GM19455 (cell line): ENCODE data around the gene NEURL1.

Experiments used
- ATAC-seq: cut with Tn5 transposase; IDR thresholded peaks from one replicate; pipeline ENCODE4 v1.9.1; 2021; ENCODE audit not compliant: unreplicated experiment

NEURL1 gene

DNA sequence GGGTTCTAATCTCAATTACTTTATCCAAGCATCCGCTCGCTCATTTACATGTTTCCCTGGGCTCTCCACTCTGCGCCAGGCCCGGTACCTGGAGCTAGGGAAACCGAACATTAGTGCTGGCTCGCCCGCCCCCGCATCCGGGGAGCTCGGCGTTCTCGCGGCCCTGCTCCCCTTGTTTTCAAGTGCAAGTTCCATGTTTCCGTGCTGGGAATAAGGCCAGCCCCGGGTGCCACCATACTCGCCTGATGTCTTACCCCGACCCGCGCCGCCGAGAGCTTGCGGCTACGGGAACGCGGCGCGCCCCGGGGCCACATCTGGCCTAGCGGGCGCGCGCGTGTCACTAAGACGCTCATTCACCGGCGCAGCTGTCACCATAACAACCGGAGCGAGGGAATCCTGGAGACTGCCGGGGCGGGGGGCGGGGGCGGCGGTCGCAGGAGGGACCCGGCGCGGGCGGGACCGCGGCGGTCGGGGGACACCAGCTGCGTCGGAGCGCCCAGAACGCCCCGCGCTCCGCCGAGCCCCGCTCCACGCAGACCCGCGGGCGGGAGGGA lies at the start of gene NEURL1:
NEURL1 (plus strand) TSS at position 344 of the 554 bp plus-strand sequence. CDS start 683 bp downstream, outside the sequence.
- ATAC-seq = no peak

DNA sequence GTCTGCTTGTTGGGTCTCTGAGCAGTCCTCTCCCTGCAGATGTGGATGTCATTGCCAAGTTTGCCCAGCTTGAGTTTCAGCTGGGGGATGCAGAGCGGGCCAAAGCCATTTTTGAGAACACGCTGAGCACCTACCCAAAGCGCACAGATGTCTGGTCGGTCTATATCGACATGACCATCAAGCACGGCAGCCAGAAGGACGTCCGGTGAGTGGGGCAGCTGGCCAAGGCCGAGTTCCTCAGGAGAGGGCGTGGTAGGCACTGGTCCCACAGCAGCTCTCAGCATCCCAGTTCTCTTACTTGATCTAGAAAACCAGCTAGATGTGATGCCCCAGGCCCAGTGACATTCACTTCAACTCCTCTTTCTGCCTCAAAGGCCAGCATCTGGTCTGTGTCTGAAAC lies 49.0 kb upstream of the NEURL1 start:
- ATAC-seq = no peak

DNA sequence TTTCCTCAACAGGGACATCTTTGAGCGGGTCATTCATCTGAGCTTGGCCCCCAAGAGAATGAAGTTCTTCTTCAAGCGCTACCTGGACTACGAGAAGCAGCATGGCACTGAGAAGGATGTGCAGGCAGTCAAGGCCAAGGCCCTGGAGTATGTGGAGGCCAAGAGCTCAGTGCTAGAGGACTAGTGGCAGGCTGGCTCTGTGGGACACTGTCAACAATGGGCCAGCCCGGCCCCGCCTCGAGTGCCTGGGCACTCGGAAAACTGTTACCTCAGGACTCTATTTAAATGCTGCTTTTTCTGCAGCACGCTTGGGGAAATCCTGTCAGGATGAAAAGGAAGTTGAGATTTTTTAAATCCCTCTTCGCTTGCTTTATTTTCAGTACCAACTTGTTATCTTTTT lies 48.1 kb upstream of the NEURL1 start:
- ATAC-seq = no peak

DNA sequence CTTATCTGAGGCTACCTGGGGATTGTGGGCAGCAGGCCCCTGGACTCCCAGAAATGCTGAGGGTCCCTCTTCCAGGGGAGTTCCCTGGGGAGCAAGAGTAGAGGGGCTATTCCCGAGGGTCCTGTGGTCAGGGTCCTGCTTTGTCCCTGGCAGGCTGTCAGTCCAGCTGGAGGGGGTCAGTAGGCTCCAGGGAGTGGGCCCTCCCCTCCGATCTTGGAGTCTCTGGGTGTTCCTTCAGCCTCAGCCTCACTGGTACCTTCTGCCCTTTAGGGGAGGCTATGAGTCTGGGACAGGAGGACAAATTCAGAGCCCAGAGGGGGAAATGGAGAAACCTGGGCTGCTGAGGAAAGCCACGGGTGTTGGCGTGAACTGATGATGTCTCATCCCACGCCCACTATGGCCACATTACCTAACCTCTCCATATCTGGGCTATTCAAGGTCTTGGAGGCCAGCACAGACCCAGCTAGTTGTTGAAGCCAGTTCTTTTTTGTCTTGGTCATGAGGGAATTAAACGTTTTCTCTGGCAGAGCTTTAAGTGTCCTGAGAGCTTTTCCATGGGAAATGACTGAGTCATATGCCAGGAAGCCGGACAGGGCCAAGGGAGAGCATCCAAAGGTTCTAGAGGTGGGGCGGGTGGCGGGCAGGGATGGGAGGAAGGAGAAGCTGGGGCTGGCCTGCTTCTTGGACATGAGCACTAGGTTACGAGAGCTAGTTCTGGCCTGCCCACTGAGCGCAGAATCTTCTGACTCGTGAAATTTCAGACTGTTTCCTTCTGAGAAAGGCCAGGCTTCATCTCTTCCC lies 47.5 kb upstream of the NEURL1 start:
- no peak for ATAC-seq

- ATAC-seq = no peak
Observed at GRCh38 chr10:103447187-103447586, 46.3 kb upstream of the NEURL1 start.

DNA sequence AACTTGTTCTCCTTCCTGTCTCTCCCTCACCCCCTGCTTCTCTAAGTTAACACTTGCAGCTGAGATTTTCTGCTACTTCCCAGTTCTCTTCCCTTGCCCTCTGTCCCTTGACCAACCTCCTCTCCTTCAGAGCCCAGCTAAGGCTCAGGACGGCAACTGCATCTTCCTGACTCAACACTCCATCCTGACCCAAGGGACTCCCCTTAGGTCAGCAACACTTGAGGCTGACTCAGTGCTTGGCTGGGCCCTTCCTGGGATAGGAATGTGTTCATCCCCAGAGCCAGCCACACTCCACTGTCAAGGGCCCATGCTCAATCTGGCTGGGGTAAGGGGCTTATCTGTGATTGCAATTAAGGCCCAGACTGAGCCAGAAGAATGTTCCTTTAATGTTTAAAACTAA lies 44.8 kb upstream of the NEURL1 start:
- no peak for ATAC-seq

DNA sequence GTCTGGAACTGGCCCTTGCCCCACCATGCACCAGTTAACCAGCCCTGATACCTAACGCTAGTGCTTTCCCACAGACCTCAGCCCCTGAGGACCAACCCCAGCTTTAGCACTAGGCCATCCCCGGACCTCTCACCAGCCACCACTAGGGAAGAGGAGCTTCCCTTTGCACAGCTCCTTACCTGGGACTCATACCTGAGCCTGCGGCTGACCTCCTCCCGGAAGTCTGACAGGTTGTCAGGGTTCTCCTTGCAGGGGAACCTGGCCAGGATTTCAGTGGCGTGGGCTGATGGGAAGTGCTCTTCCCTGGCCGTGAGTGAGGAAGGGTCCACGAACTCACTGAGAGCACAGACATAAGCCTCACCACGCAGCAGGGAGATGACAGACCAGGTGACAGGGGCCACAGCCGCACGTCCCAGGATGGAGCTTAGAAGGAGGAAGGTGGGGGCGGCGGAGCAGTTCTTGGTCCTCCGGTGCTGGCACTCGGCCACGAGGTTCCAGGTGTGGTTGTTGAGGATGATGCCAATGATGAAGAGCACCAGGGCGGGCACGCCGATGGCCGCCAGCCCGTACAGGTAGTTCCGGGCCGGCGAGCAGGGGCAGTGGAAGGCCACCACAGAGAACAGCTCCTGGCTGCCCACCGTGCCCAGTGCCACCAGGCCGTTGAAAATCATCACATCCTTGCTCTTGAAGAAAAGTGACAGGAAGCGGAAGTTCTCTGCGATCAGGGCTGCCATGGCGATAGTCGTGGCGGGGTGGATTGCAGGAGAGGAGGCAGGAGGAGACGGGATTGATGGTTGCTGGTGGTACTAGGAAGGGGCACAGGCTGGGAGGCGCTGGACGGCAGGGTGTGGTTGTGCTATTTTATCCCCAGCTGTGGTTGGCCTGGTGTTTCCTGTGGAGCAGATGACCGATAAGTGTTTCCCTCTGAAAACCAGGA lies 44.0 kb upstream of the NEURL1 start:
- no peak for ATAC-seq

DNA sequence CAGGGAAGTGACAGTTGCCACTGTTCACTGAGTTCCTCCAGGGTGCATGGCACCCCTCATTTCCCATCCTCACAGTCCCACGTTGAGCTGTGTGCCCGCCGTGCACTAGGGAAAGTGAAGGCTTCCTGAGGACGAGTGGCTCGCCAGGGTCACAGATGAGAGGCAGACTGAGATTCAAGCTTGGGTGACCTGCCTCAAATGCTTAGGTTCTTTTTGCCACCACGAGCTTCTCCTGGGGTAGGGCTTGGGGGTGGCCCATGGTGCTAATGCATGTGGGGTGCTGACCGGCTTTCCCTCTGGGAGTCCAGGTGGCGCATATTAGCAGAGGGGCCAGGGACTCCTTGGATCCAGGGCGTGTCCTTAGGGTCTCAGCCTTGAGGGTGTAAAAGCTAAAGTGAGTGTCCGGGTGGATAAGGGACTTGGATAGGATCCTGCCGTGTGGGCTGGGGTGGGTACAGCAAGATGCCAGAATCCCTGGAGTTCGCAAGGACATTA lies 43.3 kb upstream of the NEURL1 start:
- ATAC-seq = no peak

GRCh38 chr10:103451091-103451813 lies 42.3 kb upstream of the NEURL1 start:
- no peak for ATAC-seq

DNA sequence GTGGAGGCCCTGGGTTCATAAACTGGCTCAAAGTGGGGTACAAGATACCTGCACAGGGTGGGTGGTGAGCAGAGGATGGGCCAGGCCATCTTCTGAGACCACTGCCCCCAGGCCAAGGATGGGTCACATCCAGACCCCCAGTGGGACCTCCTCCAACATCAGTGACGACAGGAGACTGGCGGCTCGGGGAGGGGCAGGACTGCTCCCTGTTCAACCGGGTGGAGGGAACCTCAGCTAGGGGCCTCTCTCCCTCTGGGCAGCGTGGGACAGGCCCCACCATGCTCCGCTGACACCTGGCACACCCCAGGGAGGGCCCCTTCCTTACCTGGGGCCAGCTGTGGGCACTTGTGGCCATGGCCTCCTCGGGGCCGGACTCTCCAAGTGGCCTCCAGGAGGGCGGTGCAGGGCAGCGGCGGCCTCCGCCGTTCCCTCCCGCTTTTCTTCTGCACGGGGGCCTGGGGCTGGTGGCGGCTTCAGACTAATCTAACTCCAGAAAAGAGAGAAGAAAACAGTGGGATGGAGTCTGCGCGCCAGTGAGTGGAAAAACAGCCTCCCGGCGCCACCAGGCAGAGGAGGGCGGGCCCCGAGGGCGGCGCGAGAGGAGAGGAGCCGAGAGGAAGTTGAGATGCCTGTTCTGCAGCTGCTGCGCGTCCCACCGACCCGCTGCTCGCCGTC lies 41.5 kb upstream of the NEURL1 start, which contains the start of gene CALHM2:
CALHM2 (minus strand) TSS at position 540 of the 675 bp plus-strand sequence. CDS start 2,429 bp downstream, outside the sequence.
- ATAC-seq = peak; percentile 75

DNA sequence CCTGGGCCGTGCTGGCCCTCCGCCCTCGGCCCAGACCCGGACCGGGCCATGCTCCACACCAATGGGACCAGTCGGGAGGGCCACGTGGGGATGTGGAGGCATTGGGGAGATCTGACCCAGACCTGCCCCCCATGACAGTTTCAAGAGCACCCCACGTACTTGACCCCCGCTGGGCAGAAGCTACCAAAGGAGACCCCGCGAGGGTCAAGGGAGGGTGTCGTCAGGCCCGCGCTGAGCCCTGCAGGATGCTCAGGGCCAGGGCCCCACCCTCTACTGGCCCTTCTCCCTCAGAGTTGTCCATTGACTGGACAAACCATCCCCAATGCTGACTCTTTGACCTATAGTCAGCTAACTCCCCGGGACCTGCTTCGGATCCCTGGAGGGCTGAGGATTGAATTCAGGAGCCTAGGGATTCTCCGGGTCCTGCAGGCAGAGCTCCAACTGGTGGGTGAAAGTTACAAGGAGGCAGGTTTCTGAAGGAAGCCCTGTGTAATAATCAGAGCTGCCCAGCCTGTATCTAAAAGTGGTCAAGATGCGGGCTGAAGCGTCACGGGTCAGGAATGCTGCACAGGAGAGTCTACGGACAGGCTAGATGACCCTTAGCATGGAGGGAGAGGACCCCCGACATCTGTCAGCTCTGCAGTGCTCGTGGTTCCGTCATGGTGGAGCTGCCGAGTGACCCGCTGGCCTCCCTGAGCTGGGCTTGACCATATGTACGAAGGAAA lies 40.8 kb upstream of the NEURL1 start:
- ATAC-seq = no peak

- no peak for ATAC-seq
Observed at GRCh38 chr10:103454026-103454425, 39.5 kb upstream of the NEURL1 start.

DNA sequence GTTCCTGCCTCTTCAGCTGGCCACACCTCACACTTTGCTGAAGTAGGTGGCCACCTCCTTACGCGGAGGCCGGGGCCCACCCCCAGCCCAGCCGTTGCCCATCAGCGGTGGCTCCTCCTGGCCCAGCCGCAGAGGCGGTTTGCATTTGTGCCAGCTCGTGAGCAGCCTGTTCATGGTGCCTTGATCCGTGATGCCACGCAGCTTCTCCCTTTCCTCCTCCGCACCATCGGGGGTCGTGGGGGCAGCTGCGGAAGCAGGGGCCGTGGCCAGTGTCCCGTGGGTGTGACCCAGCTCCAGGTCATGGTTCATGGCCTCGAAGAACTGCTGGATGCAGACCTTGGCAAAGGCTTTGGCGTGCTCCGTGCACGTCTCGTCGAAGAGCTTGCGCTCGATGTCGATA lies 38.3 kb upstream of the NEURL1 start:
- no peak for ATAC-seq

DNA sequence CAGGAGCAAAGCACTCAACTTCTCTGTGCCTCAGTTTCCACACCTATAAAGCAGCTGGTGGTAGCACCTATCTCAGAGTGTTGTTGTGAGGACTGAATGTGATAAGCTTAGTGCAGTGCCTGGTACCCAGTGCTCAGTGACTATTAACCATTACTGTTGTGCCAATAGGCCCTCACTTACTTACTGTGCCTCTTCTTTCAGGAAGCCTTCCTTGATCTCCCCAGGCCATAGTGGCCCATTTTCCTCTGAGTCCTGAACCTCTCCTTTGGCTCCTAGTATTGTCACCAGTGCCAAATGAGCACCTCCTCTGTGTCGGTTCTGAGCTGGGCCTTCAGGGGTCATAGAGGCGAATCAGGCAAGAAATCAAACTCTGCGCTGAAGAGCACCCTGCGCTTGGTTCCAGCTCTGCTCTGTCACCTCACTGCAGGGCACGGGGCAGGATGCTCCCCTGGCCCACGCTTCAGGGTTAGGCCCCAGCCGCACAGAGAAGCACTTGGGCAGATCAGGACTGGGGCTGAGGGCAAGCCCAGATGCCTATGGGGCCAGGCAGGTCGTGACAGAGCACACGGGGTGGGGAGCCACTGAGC lies 37.3 kb upstream of the NEURL1 start:
- no peak for ATAC-seq

DNA sequence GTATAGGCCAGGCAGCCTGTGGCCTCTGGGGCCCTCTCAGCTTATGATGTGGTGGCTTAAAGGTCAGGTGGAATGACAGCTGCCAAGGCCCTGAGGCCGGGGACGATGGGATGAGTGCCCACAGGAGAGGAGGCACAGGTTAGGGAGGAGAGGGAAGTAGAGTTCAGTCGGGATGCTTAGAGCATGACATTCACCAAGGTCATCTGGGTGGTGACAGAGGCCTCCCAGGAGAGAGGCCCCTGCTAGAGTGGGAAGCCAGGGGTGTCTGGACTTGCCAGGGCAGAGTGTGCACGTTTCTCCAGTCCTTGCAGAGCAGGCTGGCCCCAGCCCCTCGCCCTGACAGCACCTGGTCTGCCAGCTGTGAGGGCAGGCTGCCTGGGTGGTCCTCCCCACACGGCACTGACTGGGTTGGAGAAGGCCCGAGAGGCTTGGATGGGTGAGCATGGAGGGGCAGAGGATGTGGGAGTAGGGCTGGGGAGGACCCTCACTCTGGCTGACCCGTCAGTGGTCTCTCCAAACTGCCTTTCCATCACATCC lies 36.3 kb upstream of the NEURL1 start:
- no peak for ATAC-seq

- no peak for ATAC-seq
Observed at GRCh38 chr10:103457896-103458583, 35.5 kb upstream of the NEURL1 start.

DNA sequence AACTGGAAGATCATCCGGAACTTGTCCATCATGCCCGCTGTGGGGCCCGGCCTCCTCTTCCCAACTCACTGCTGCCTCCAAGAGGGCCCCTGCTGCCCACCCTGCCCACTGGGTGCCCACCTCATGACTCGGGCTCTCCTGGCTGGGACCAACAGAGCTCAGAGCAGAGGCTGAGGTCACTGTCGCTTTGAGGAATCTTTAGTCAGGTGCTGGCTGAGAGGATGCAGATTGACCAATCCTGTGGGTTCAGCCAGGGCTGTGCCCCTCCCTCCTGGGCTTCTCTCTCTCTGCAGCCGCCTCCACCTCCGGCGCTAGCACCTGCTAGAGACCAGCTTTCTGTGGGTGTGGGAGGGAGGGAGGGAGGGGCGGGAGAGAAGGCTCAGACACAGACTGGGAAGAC lies 34.8 kb upstream of the NEURL1 start, which contains the start of gene CALHM1:
CALHM1 (minus strand) TSS at position 181 of the 400 bp plus-strand sequence; CDS start at position 32, 149 bp downstream.
- peak; percentile 87 for ATAC-seq

DNA sequence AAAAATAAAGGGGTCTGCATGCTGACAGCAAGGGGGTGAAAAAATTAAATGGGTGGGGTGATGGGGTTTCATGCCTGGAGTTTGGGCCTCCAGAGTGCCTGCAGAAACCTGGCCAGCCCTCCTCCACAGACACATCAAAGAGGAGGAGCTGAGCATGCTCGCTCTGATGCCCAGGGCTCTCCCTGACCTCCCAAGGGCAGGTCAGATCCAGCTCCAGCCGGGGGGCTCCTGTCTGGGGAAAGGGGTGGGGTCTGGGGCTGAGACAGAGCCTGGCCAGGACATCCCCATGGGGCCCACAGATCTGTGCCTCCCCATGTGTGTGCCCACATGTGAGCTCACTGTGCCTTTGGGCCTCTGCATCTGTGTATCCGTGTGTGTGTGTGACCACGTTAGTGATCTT lies 33.9 kb upstream of the NEURL1 start:
- ATAC-seq = no peak
